Colonic mucosa (tissue), 4 donors: ENCODE data around the gene GLT8D1. TPM values are rescaled to one million over a fixed set of nuclear protein-coding genes. Genes with fewer than 3 reads are reported as not detected.

Source experiments
- DNase-seq: peaks from one replicate; pipeline ENCODE4 v3.0.0-alpha.2; 2020
- H3K27ac ChIP-seq: fragments of 200-600 bp; one replicate; pipeline ENCODE4 v1.8.0; 2021
- H3K27me3 ChIP-seq: fragments of 200-600 bp; one replicate; pipeline ENCODE4 v1.8.0; 2021
- H3K36me3 ChIP-seq: fragments of 200-600 bp; one replicate; pipeline ENCODE4 v1.8.0; 2021
- H3K4me1 ChIP-seq: fragments of 200-600 bp; one replicate; pipeline ENCODE4 v1.8.0; 2021; ENCODE audit warnings: mild to moderate bottlenecking
- H3K4me3 ChIP-seq: fragments of 200-600 bp; one replicate; pipeline ENCODE4 v1.8.0; 2021
- H3K9ac ChIP-seq, 2 donors: one replicate each; pipeline ENCODE4 v1.7.0; 2013; ENCODE audit warnings: control low read depth in 2 of 2, low read depth in 2 of 2, low read length in 2 of 2
- H3K9me3 ChIP-seq: fragments of 200-600 bp; one replicate; pipeline ENCODE4 v1.8.0; 2021
- CTCF ChIP-seq: fragments of 200-600 bp; IDR thresholded peaks from one replicate; pipeline ENCODE4 v1.8.0; 2022; ENCODE audit warnings: antibody characterized with exemption, mild to moderate bottlenecking
- intact Hi-C: fragments of 100-400 bp; cut with DNase I; formaldehyde crosslinking; loops from one replicate; pipeline ENCODE4 v1.14.1; 2022
- total RNA-seq, 2 donors: library from RNA; stranded (reverse); fragmentation: NEBNext Ultra II Directional in 1 of 2; extraction: Animal tissue kit (Norgen Biotek cat#: 25700) in 1 of 2; gene quantifications; one replicate each; pipeline ENCODE4 v1.2.1, GENCODE V29; 2021
- donor health status: healthy.
- donor health status: DM: no; HTN: no; CAD: no.
- donor health status: DM: no; HTN: no; CAD: no.

The GLT8D1 gene
- total RNA-seq, 2 donors from 2014 or later, result 29.0 to 36.2 TPM

DNA sequence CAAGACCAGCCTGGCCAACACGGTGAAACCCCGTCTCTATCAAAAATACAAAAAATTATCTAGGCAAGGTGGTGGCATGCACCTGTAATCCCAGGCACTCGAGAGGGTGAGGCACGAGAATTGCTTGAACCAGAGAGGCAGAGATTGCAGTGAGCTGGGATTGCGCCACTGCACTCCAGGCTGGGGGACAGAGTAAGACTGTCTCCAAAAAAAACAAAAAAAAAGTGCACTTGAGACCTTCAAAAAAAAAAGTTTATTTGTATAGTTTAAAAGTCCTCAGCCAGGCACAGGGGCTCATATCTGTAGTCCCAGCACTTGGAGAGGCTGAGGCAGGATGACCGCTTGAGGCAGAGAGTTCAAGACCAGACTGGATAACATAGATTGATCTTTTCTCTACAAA, 22.0 kb downstream of the GLT8D1 start:
- Histone ChIP-seq H3K4me1 (peaks cover 7% of the 10 kb centered on the region), H3K36me3 (no peaks in the 10 kb centered on the region), H3K27me3 (no peaks in the 10 kb centered on the region), H3K9me3 (no peaks in the 10 kb centered on the region), H3K4me3 (no peak overlapping the region), H3K27ac (no peak overlapping the region), H3K9ac (no peak overlapping the region)
- intact Hi-C loops, result no loop called here
- DNase-seq, result no peak
- TF ChIP-seq CTCF, result no peak

DNA sequence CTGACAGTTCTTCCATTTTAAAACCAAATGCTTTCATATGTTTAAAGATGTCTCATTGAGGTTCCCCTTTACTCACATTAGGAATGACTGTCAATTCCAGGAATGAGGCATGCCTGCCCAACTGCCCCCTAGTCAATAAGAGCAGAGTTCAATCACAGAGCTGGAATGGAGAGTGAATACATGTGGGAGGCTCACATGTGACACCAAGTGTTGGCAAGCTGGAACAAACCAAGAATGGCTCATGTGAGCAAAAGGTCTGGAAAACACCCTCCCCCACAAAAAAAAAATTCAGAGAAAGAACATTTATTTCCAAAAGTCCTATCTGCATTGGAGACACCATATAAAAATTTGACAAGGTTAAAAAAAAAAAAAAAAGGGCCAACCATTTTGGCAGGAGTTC, 23.6 kb downstream of the GLT8D1 start:
- Histone ChIP-seq H3K27me3 (no peaks in the 10 kb centered on the region), H3K27ac (no peak overlapping the region), H3K4me1 (peaks cover 5% of the 10 kb centered on the region), H3K36me3 (peaks cover 5% of the 10 kb centered on the region), H3K4me3 (no peak overlapping the region), H3K9me3 (no peaks in the 10 kb centered on the region), H3K9ac (no peak overlapping the region)
- no peak for TF ChIP-seq CTCF
- no peak for DNase-seq
- intact Hi-C loops, result no loop called here

GRCh38 chr3:52681596-52681995, 24.0 kb downstream of the GLT8D1 start:
- intact Hi-C loops, result no loop called here
- Histone ChIP-seq H3K27me3 (no peaks in the 10 kb centered on the region), H3K27ac (no peak overlapping the region), H3K9ac (no peak overlapping the region), H3K9me3 (no peaks in the 10 kb centered on the region), H3K4me1 (peaks cover 4% of the 10 kb centered on the region), H3K4me3 (no peak overlapping the region), H3K36me3 (peaks cover 5% of the 10 kb centered on the region)
- no peak for DNase-seq
- TF ChIP-seq CTCF, result no peak

DNA sequence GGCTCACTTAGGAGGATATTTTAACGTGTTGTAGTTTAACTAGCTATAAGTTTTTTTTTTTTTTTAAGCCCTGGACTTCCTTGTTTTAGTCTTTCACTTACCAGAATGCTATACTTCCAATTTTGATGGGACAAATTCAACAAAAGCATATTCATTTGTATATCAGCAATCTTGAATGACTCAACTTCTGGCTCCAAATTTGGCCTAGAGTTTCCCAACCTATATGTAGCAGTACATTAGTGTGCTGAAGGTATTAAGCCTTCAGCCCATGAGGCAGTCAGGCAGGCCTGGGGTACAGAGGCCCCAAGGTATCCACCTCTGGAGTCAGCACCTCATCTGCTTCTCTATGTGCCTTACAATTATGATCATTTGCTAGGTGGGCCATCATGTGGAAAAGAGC, 25.8 kb downstream of the GLT8D1 start:
- Histone ChIP-seq H3K9me3 (no peaks in the 10 kb centered on the region), H3K36me3 (peaks cover 5% of the 10 kb centered on the region), H3K9ac (no peak overlapping the region), H3K4me1 (peaks cover 4% of the 10 kb centered on the region), H3K27ac (no peak overlapping the region), H3K4me3 (no peak overlapping the region), H3K27me3 (no peaks in the 10 kb centered on the region)
- no peak for DNase-seq
- intact Hi-C loops, result no loop called here
- no peak for TF ChIP-seq CTCF

DNA sequence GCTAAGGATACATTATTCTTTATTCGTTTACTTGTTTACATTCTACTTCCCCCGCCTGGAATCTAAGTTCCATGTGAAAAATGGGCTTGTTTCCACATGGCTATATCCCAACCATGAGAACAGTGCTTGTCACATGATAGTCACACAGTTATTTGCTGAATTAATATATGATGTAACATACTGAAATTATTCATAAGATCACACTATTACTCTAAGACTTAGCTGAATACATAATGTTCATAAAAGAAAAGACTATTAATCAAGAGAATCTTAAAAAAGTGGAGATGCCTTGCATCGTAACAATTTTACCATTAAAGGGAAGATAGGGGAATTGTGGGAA, 26.4 kb downstream of the GLT8D1 start:
- Histone ChIP-seq H3K4me3 (no peak overlapping the region), H3K27ac (no peak overlapping the region), H3K4me1 (peaks cover 4% of the 10 kb centered on the region), H3K27me3 (no peaks in the 10 kb centered on the region), H3K9me3 (no peaks in the 10 kb centered on the region), H3K36me3 (peaks cover 5% of the 10 kb centered on the region), H3K9ac (no peak overlapping the region)
- intact Hi-C loops, result no loop called here
- DNase-seq, result no peak
- TF ChIP-seq CTCF, result no peak
